H9 (cell line): Measurements from ENCODE around the gene KCTD21. TPM values are rescaled to one million over a fixed set of nuclear protein-coding genes. Genes with fewer than 3 reads are reported as not detected.
A peak's percentile ranks its signal among the peaks of the same experiment; 100 is the strongest.

ENCODE experiments used
- DNase-seq: peaks from one replicate; pipeline ENCODE4 v3.0.0-alpha.2; 2017
- H2AFZ ChIP-seq: one replicate; pipeline ENCODE4 v1.6.1; 2013; ENCODE audit warnings: mild to moderate bottlenecking, low read length, control low read depth, moderate library complexity
- H2AK5ac ChIP-seq: 2 replicates; pipeline ENCODE4 v1.6.1; 2013; ENCODE audit warnings: low read length, control low read depth, mixed read lengths; ENCODE audit not compliant: insufficient read length
- H2BK120ac ChIP-seq: one replicate; pipeline ENCODE4 v1.6.1; 2013; ENCODE audit warnings: low read depth, mild to moderate bottlenecking, low read length, control low read depth, inconsistent platforms; ENCODE audit not compliant: poor library complexity, severe bottlenecking
- H2BK12ac ChIP-seq: 2 replicates; pipeline ENCODE4 v1.6.1; 2013; ENCODE audit warnings: low read length, control low read depth, mixed read lengths, low read depth; ENCODE audit not compliant: insufficient read length
- H2BK15ac ChIP-seq: 2 replicates; pipeline ENCODE4 v1.6.1; 2013; ENCODE audit warnings: low read depth, low read length, control low read depth
- H2BK20ac ChIP-seq: one replicate; pipeline ENCODE4 v1.6.1; 2013; ENCODE audit warnings: low read depth, mild to moderate bottlenecking, low read length, control low read depth, inconsistent platforms; ENCODE audit not compliant: poor library complexity, severe bottlenecking
- H2BK5ac ChIP-seq: 2 replicates; pipeline ENCODE4 v1.6.1; 2013; ENCODE audit warnings: low read length, control low read depth, mixed read lengths; ENCODE audit not compliant: insufficient read length
- H3K14ac ChIP-seq: 2 replicates; pipeline ENCODE4 v1.6.1; 2013; ENCODE audit warnings: low read length, control low read depth; ENCODE audit not compliant: insufficient read depth
- H3K18ac ChIP-seq: 2 replicates; pipeline ENCODE4 v1.6.1; 2013; ENCODE audit warnings: low read depth, mild to moderate bottlenecking, mixed read lengths, low read length, control low read depth; ENCODE audit not compliant: insufficient read length
- H3K23ac ChIP-seq: 2 replicates; pipeline ENCODE4 v1.6.1; 2013; ENCODE audit warnings: low read length, control low read depth, mixed read lengths, low read depth; ENCODE audit not compliant: insufficient read length
- H3K23me2 ChIP-seq: 2 replicates; pipeline ENCODE4 v1.6.1; 2013; ENCODE audit warnings: low read depth, mild to moderate bottlenecking, mixed read lengths, low read length, control low read depth; ENCODE audit not compliant: insufficient read length, poor library complexity, severe bottlenecking
- H3K27ac ChIP-seq: 2 replicates; pipeline ENCODE4 v1.5.1; 2013; ENCODE audit warnings: low read length, control low read depth, mixed read lengths, low read depth; ENCODE audit not compliant: insufficient read length
- H3K27me3 ChIP-seq: 2 replicates; pipeline ENCODE4 v1.6.1; 2013; ENCODE audit warnings: low read length, control low read depth, inconsistent platforms; ENCODE audit not compliant: insufficient read depth
- H3K4ac ChIP-seq: 2 replicates; pipeline ENCODE4 v1.6.1; 2013; ENCODE audit warnings: low read depth, mild to moderate bottlenecking, control low read depth, inconsistent platforms, low read length, moderate library complexity
- H3K4me1 ChIP-seq: 2 replicates; pipeline ENCODE4 v1.6.1; 2013; ENCODE audit warnings: low read length, control low read depth, inconsistent platforms; ENCODE audit not compliant: insufficient read depth
- H3K4me2 ChIP-seq: 2 replicates; pipeline ENCODE4 v1.6.1; 2013; ENCODE audit warnings: low read length, control low read depth, mixed read lengths; ENCODE audit not compliant: insufficient read length, insufficient read depth
- H3K56ac ChIP-seq: 2 replicates; pipeline ENCODE4 v1.6.1; 2013; ENCODE audit warnings: low read depth, mild to moderate bottlenecking, mixed read lengths, low read length, control low read depth; ENCODE audit not compliant: insufficient read length
- H3K79me1 ChIP-seq: 2 replicates; pipeline ENCODE4 v1.6.1; 2013; ENCODE audit warnings: low read depth, mild to moderate bottlenecking, moderate library complexity, low read length, control low read depth, inconsistent platforms; ENCODE audit not compliant: insufficient read depth, poor library complexity, severe bottlenecking
- H3K79me2 ChIP-seq: 2 replicates; pipeline ENCODE4 v1.6.1; 2013; ENCODE audit warnings: low read length, control low read depth, inconsistent platforms; ENCODE audit not compliant: insufficient read depth
- H3K9ac ChIP-seq: 2 replicates; pipeline ENCODE4 v1.6.1; 2013; ENCODE audit warnings: low read length, control low read depth, mixed read lengths; ENCODE audit not compliant: insufficient read length; ENCODE audit errors: extremely low read depth
- H3K9me3 ChIP-seq: one replicate; pipeline ENCODE4 v1.6.1; 2013; ENCODE audit warnings: low read depth, low read length, inconsistent platforms; ENCODE audit not compliant: control insufficient read depth
- H3T11ph ChIP-seq: one replicate; pipeline ENCODE4 v1.6.1; 2013; ENCODE audit warnings: mild to moderate bottlenecking, low read length, control low read depth, inconsistent platforms
- H4K20me1 ChIP-seq: one replicate; pipeline ENCODE4 v1.6.1; 2013; ENCODE audit not compliant: control insufficient read depth, insufficient read length, insufficient read depth
- H4K5ac ChIP-seq: 2 replicates; pipeline ENCODE4 v1.6.1; 2013; ENCODE audit warnings: low read depth, mild to moderate bottlenecking, mixed read lengths, low read length, control low read depth; ENCODE audit not compliant: insufficient read length
- H4K8ac ChIP-seq: replicated peaks from 2 replicates; pipeline ENCODE4 v1.6.1; 2013; ENCODE audit warnings: low read length, control low read depth, mixed read lengths, low read depth; ENCODE audit not compliant: insufficient read length
- H4K91ac ChIP-seq: 2 replicates; pipeline ENCODE4 v1.6.1; 2013; ENCODE audit warnings: low read depth, mild to moderate bottlenecking, moderate library complexity, mixed read lengths, low read length, control low read depth; ENCODE audit not compliant: insufficient read length
- H3K27ac Mint-ChIP-seq, 3 experiments: 2 replicates in 2 of 3; 3 replicates in 1 of 3; pipeline ENCODE4 v1.8.0; 2020 to 2021; ENCODE audit warnings: mixed read lengths in 3 of 3, mild to moderate bottlenecking in 1 of 3, moderate library complexity in 1 of 3
- H3K27me3 Mint-ChIP-seq: 2 replicates; pipeline ENCODE4 v1.8.0; 2021; ENCODE audit warnings: low read depth, mild to moderate bottlenecking, moderate library complexity, mixed read lengths
- H3K36me3 Mint-ChIP-seq, 3 experiments: 2 replicates in 2 of 3; 3 replicates in 1 of 3; pipeline ENCODE4 v1.8.0; 2020 to 2021; ENCODE audit warnings: low read depth in 3 of 3, mixed read lengths in 3 of 3; ENCODE audit not compliant: insufficient read depth in 1 of 3
- H3K4me1 Mint-ChIP-seq, 2 experiments: 2 replicates each; pipeline ENCODE4 v1.8.0; 2020; ENCODE audit warnings: mixed read lengths in 2 of 2
- H3K4me3 Mint-ChIP-seq, 2 experiments: 2 replicates in 1 of 2; 3 replicates in 1 of 2; pipeline ENCODE4 v1.8.0; 2020 to 2021; ENCODE audit warnings: mild to moderate bottlenecking in 2 of 2, mixed read lengths in 2 of 2, moderate library complexity in 1 of 2
- H3K9me3 Mint-ChIP-seq, 2 experiments: 2 replicates in 1 of 2; 3 replicates in 1 of 2; pipeline ENCODE4 v1.8.0; 2020; ENCODE audit warnings: mild to moderate bottlenecking in 2 of 2, mixed read lengths in 2 of 2, moderate library complexity in 1 of 2
- WGBS: extraction: QIAGEN DNeasy Blood & Tissue Kit; methylation state at CpG from one replicate; pipeline ENCODE4 v1.1.7; 2013; ENCODE audit warnings: missing lambda C conversion rate, low lambda C conversion rate, mixed read lengths; ENCODE audit not compliant: insufficient read length; ENCODE audit errors: extremely low coverage; 5-methylcytosine and 5-hydroxymethylcytosine counted together
- total RNA-seq: library from RNA; stranded (reverse); gene quantifications from 2 replicates; pipeline ENCODE4 v1.2.1, GENCODE V29; 2021
- TF ChIP-seq, protein P1 (sequence below): fragments of 200-600 bp; sonication (generic); conservative IDR thresholded peaks from 3 replicates; pipeline ENCODE4 v1.8.0; 2021; ENCODE audit warnings: antibody characterized with exemption, mild to moderate bottlenecking

KCTD21 gene
- total RNA-seq, 1 experiment from 2014 or later = 4.0 TPM

DNA sequence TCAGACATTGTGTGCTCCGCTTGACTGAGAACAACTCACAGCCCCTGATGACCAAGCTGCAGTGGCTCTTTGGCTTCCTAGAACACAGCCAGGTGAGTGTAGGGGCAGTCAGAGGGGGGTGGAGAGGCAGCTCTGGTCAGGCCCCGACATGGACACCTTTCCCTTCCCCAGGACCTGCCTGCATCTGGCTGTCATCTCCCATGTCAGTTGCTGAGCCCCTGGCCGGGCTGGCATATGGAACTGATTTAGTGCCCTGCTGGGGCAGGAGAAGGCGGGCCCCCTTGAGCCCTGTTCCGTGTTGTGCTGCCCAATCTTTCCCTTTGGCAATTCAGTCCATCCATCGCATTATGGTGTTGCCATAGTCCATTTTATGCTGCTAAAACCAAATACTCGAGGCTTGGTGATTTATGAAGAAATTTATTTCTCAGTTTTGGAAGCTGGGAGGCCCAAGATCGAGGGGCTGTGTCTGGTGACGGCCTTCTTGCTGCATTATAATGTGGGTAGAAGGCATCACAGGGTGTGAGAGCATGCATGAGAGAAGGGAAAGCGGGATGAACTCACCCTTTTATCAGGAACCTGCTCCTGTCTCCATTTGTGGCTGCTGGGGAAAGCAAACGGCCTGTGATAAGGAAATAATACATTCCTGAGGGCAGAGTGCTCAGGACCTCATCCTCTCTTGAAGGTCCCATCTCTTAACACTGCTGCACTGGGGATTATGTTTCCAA is 19.3 kb upstream of the KCTD21 start:
- Histone ChIP-seq H3K4me1 (no peaks in the 10 kb centered on the region), H3K27ac (no peak overlapping the region), H3K56ac (no peak overlapping the region), H3K4me2 (no peak overlapping the region), H4K20me1 (no peaks in the 10 kb centered on the region), H2BK15ac (no peak overlapping the region), H3K14ac (no peak overlapping the region), H3K79me2 (no peaks in the 10 kb centered on the region), H4K91ac (no peak overlapping the region), H2BK120ac (no peak overlapping the region), H3K4ac (no peak overlapping the region), H4K8ac (no peak overlapping the region), H3K9me3 (no peaks in the 10 kb centered on the region), H3T11ph (no peak overlapping the region), H2BK12ac (no peak overlapping the region), H2BK5ac (no peak overlapping the region), H3K27me3 (no peaks in the 10 kb centered on the region), H3K79me1 (no peaks in the 10 kb centered on the region), H4K5ac (no peak overlapping the region), H2AK5ac (no peak overlapping the region), H3K9ac (no peak overlapping the region), H3K23ac (no peak overlapping the region), H2BK20ac (no peak overlapping the region), H3K23me2 (no peaks in the 10 kb centered on the region), H2AFZ (no peak overlapping the region), H3K18ac (no peak overlapping the region)
- WGBS = no CpG with 5 or more reads among the region's 11 CpGs
- DNase-seq = no peak
- Mint-ChIP-seq H3K27ac (peak overlapping the region in 1 of 3 experiments; percentile 68; a peak in 1 of 7 replicates), H3K9me3 (no peaks in the 10 kb centered on the region), H3K27me3 (no peaks in the 10 kb centered on the region; the same call in 1 of the 2 replicates), H3K4me1 (peaks cover 5% of the 10 kb centered on the region in 2 experiments; a peak in 3 of 4 replicates), H3K4me3 (no peak overlapping the region), H3K36me3 (peaks cover 11 to 27% (median 18%) of the 10 kb centered on the region in 3 experiments; a peak in 6 of 7 replicates)
- TF ChIP-seq, protein P1, sequence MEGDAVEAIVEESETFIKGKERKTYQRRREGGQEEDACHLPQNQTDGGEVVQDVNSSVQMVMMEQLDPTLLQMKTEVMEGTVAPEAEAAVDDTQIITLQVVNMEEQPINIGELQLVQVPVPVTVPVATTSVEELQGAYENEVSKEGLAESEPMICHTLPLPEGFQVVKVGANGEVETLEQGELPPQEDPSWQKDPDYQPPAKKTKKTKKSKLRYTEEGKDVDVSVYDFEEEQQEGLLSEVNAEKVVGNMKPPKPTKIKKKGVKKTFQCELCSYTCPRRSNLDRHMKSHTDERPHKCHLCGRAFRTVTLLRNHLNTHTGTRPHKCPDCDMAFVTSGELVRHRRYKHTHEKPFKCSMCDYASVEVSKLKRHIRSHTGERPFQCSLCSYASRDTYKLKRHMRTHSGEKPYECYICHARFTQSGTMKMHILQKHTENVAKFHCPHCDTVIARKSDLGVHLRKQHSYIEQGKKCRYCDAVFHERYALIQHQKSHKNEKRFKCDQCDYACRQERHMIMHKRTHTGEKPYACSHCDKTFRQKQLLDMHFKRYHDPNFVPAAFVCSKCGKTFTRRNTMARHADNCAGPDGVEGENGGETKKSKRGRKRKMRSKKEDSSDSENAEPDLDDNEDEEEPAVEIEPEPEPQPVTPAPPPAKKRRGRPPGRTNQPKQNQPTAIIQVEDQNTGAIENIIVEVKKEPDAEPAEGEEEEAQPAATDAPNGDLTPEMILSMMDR = no peak
